Measurements from ENCODE around the gene P2RX3.

The P2RX3 gene

GRCh38 chr11:57373146-57373545 lies 35.0 kb downstream of the P2RX3 start:
- no peak for DNase-seq (ENCODE audit: low read depth)

GRCh38 chr11:57374966-57375365 lies 36.8 kb downstream of the P2RX3 start:
- DNase-seq (ENCODE audit: low read depth), result no peak

- DNase-seq (ENCODE audit: low read depth), result no peak
Observed at GRCh38 chr11:57375490-57375889, 37.3 kb downstream of the P2RX3 start.

GRCh38 chr11:57376095-57377090 lies 38.2 kb downstream of the P2RX3 start:
- DNase-seq (ENCODE audit: low read depth), result no peak

GRCh38 chr11:57377107-57377506 lies 39.0 kb downstream of the P2RX3 start:
- no peak for DNase-seq (ENCODE audit: low read depth)

GRCh38 chr11:57378186-57378585 lies 40.0 kb downstream of the P2RX3 start:
- no peak for DNase-seq (ENCODE audit: low read depth)

- DNase-seq (ENCODE audit: low read depth), result no peak
Observed at GRCh38 chr11:57379732-57380131, 41.6 kb downstream of the P2RX3 start.

GRCh38 chr11:57380975-57381374 lies 42.8 kb downstream of the P2RX3 start, which contains the start of gene PRG3:
Gene PRG3, minus strand, starts transcription at chr11:57381150. Its CDS starts 442 bp downstream, at chr11:57380708.
- DNase-seq (ENCODE audit: low read depth), result no peak

- DNase-seq (ENCODE audit: low read depth), result no peak
Observed at GRCh38 chr11:57386178-57386940, 48.2 kb downstream of the P2RX3 start.

GRCh38 chr11:57387289-57388030 lies 49.3 kb downstream of the P2RX3 start:
- no peak for DNase-seq (ENCODE audit: low read depth)

GRCh38 chr11:57390535-57390934 lies 52.4 kb downstream of the P2RX3 start, which contains the start of gene PRG2:
Gene PRG2, minus strand, starts transcription at chr11:57390650. Its CDS starts 706 bp downstream, at chr11:57389944.
- DNase-seq (ENCODE audit: low read depth), result no peak

- DNase-seq (ENCODE audit: low read depth), result no peak
Observed at GRCh38 chr11:57391111-57391510, 53.0 kb downstream of the P2RX3 start.

GRCh38 chr11:57391539-57391938 lies 53.4 kb downstream of the P2RX3 start:
- no peak for DNase-seq (ENCODE audit: low read depth)

GRCh38 chr11:57392066-57392762 lies 54.1 kb downstream of the P2RX3 start:
- no peak for DNase-seq (ENCODE audit: low read depth)

GRCh38 chr11:57392763-57393105 lies 54.6 kb downstream of the P2RX3 start:
- DNase-seq (ENCODE audit: low read depth), result no peak

GRCh38 chr11:57394203-57394965 lies 56.2 kb downstream of the P2RX3 start:
- DNase-seq (ENCODE audit: low read depth), result no peak

GRCh38 chr11:57395905-57396623 lies 57.9 kb downstream of the P2RX3 start:
- DNase-seq (ENCODE audit: low read depth), result no peak

GRCh38 chr11:57396744-57397143 lies 58.6 kb downstream of the P2RX3 start:
- DNase-seq (ENCODE audit: low read depth), result no peak

GRCh38 chr11:57397394-57397990 lies 59.3 kb downstream of the P2RX3 start:
- no peak for DNase-seq (ENCODE audit: low read depth)

GRCh38 chr11:57399221-57399620 lies 61.1 kb downstream of the P2RX3 start:
- no peak for DNase-seq (ENCODE audit: low read depth)

Measured in HS-5 (cell line).